Skeletal muscle tissue (tissue), 4 donors: ENCODE measurements around the gene BRPF1. TPM values are rescaled to one million over a fixed set of nuclear protein-coding genes. Genes with fewer than 3 reads are reported as not detected.

Source experiments
- H3K27ac ChIP-seq: one replicate; pipeline ENCODE4 v1.7.0; 2013; ENCODE audit warnings: mild to moderate bottlenecking, low read depth, low read length, inconsistent platforms
- H3K27me3 ChIP-seq, 3 donors: one replicate each; pipeline ENCODE4 v1.7.0; 2013; ENCODE audit warnings: low read length in 3 of 3; ENCODE audit not compliant: control insufficient read depth in 3 of 3, insufficient read depth in 3 of 3
- H3K36me3 ChIP-seq, 3 donors: one replicate each; pipeline ENCODE4 v1.7.0; 2013; ENCODE audit warnings: low read length in 3 of 3; ENCODE audit not compliant: control insufficient read depth in 3 of 3, insufficient read depth in 3 of 3
- H3K4me1 ChIP-seq, 3 donors: one replicate each; pipeline ENCODE4 v1.7.0; 2013; ENCODE audit warnings: low read length in 3 of 3, mild to moderate bottlenecking in 3 of 3; ENCODE audit not compliant: control insufficient read depth in 3 of 3, insufficient read depth in 3 of 3
- H3K4me3 ChIP-seq, 3 donors: one replicate each; pipeline ENCODE4 v1.7.0; 2013; ENCODE audit warnings: low read length in 3 of 3
- H3K9ac ChIP-seq, 3 donors: one replicate each; pipeline ENCODE4 v1.7.0; 2013; ENCODE audit warnings: low read length in 3 of 3, mild to moderate bottlenecking in 3 of 3, moderate library complexity in 2 of 3, low read depth in 1 of 3
- H3K9me3 ChIP-seq, 3 donors: one replicate each; pipeline ENCODE4 v1.7.0; 2013; ENCODE audit warnings: low read length in 3 of 3; ENCODE audit not compliant: control insufficient read depth in 3 of 3
- total RNA-seq: library from RNA; depleted of rRNA; stranded (reverse); fragments of >200 nt; gene quantifications from one replicate; pipeline ENCODE4 v1.2.3, GENCODE V29; 2014
- donor health status: Osteomylitis.

Gene BRPF1
- total RNA-seq, 1 donor from 2014 or later: 10.4 TPM

- no peaks in the 10 kb centered on the region for H3K27me3 ChIP-seq
- H3K27ac ChIP-seq: peak overlapping the region; percentile 96
- peaks cover 19 to 32% (median 27%) of the 10 kb centered on the region in 3 donors for H3K4me1 ChIP-seq
- peak overlapping the region; percentile 96 to 100 (median 97) for H3K4me3 ChIP-seq
- H3K9ac ChIP-seq: peak overlapping the region; percentile 94 to 97 (median 97)
- peaks cover 15 to 24% (median 23%) of the 10 kb centered on the region in 3 donors for H3K36me3 ChIP-seq
- H3K9me3 ChIP-seq: no peaks in the 10 kb centered on the region
Measured at GRCh38 chr3:9791790-9792404, 60.4 kb downstream of the BRPF1 start.

- Histone ChIP-seq H3K36me3 (peaks cover 14 to 25% (median 23%) of the 10 kb centered on the region in 3 donors), H3K27ac (peak within 1 kb of the TSS; percentile 96), H3K4me3 (peak within 1 kb of the TSS; percentile 96 to 100 (median 97)), H3K9me3 (no peaks in the 10 kb centered on the region), H3K9ac (peak within 1 kb of the TSS; percentile 94 to 97 (median 97)), H3K27me3 (no peaks in the 10 kb centered on the region), H3K4me1 (peaks cover 19 to 32% (median 27%) of the 10 kb centered on the region in 3 donors)
Measured at GRCh38 chr3:9792405-9793160, 61.0 kb downstream of the BRPF1 start, which contains the start of the genes ARPC4 and TADA3. TSS of gene ARPC4 (plus strand) at chr3:9793082. CDS start at chr3:9793122, 40 bp downstream. TSS of gene TADA3 (minus strand) at chr3:9792473. CDS start at chr3:9791466, 1,007 bp downstream.

GRCh38 chr3:9793161-9793781, 61.7 kb downstream of the BRPF1 start:
- peaks cover 20 to 29% (median 27%) of the 10 kb centered on the region in 3 donors for H3K36me3 ChIP-seq
- H3K9ac ChIP-seq: peak overlapping the region; percentile 94 to 97 (median 97)
- peak overlapping the region; percentile 96 for H3K27ac ChIP-seq
- H3K4me1 ChIP-seq: peaks cover 19 to 32% (median 27%) of the 10 kb centered on the region in 3 donors
- no peaks in the 10 kb centered on the region for H3K9me3 ChIP-seq
- H3K27me3 ChIP-seq: no peaks in the 10 kb centered on the region
- peak overlapping the region; percentile 96 to 100 (median 97) for H3K4me3 ChIP-seq

GRCh38 chr3:9794400-9794799, 62.9 kb downstream of the BRPF1 start:
- Histone ChIP-seq H3K36me3 (peaks cover 17 to 33% (median 33%) of the 10 kb centered on the region in 3 donors), H3K27me3 (no peaks in the 10 kb centered on the region), H3K9ac (no peak overlapping the region), H3K4me1 (peaks cover 19 to 32% (median 27%) of the 10 kb centered on the region in 3 donors), H3K9me3 (no peaks in the 10 kb centered on the region), H3K4me3 (no peak overlapping the region), H3K27ac (no peak overlapping the region)

- Histone ChIP-seq H3K27ac (no peak overlapping the region), H3K4me1 (peaks cover 19 to 32% (median 27%) of the 10 kb centered on the region in 3 donors), H3K4me3 (no peak overlapping the region), H3K9ac (peak overlapping the region in 1 of 3 donors; percentile 17), H3K9me3 (no peaks in the 10 kb centered on the region), H3K36me3 (peaks cover 21 to 35% (median 33%) of the 10 kb centered on the region in 3 donors), H3K27me3 (no peaks in the 10 kb centered on the region)
Measured at GRCh38 chr3:9795207-9795606, 63.7 kb downstream of the BRPF1 start.

GRCh38 chr3:9797196-9797945, 65.8 kb downstream of the BRPF1 start:
- Histone ChIP-seq H3K4me3 (no peak overlapping the region), H3K4me1 (peaks cover 8 to 18% (median 15%) of the 10 kb centered on the region in 3 donors), H3K27me3 (no peaks in the 10 kb centered on the region), H3K36me3 (peaks cover 34 to 48% (median 47%) of the 10 kb centered on the region in 3 donors), H3K9me3 (no peaks in the 10 kb centered on the region), H3K9ac (no peak overlapping the region), H3K27ac (no peak overlapping the region)

Other genes with a start within 250 kb of the BRPF1 start
- gene LHFPL4, start 177.9 kb upstream of the BRPF1 start, total RNA-seq: not detected
- gene MTMR14, start 82.2 kb upstream of the BRPF1 start, total RNA-seq: 30.8 TPM
- 0.52 TPM for gene CPNE9, start 27.9 kb upstream of the BRPF1 start, total RNA-seq
- gene OGG1, start 18.2 kb downstream of the BRPF1 start, total RNA-seq: 29.2 TPM
- gene CAMK1, start 38.2 kb downstream of the BRPF1 start, total RNA-seq: 23.0 TPM
- 27.1 TPM for gene TADA3, start 60.7 kb downstream of the BRPF1 start, total RNA-seq
- gene ARPC4, start 61.3 kb downstream of the BRPF1 start, total RNA-seq: 65.2 TPM
- 13.6 TPM for gene TTLL3, start 78.5 kb downstream of the BRPF1 start, total RNA-seq
- 14.6 TPM for gene RPUSD3, start 112.3 kb downstream of the BRPF1 start, total RNA-seq
- 9.4 TPM for gene CIDEC, start 148.5 kb downstream of the BRPF1 start, total RNA-seq
- gene JAGN1, start 158.9 kb downstream of the BRPF1 start, total RNA-seq: 35.0 TPM
- not detected for gene IL17RE, start 171.1 kb downstream of the BRPF1 start, total RNA-seq
- gene IL17RC, start 185.4 kb downstream of the BRPF1 start, total RNA-seq: 12.5 TPM
- 12.0 TPM for gene CRELD1, start 202.1 kb downstream of the BRPF1 start, total RNA-seq
- gene PRRT3, start 220.7 kb downstream of the BRPF1 start, total RNA-seq: 0.52 TPM